Uterus (tissue), 2 donors: ENCODE measurements around the gene PXDC1.

Source experiments
- CTCF ChIP-seq, 4 experiments: fragments of 200-600 bp in 2 of 4; fragments of 450-650 bp in 2 of 4; sonication (generic) in 2 of 4; IDR thresholded peaks; one replicate each; pipeline ENCODE4 v1.5.1; 2016 to 2019; ENCODE audit warnings: antibody characterized with exemption in 4 of 4, mild to moderate bottlenecking in 2 of 4, moderate library complexity in 1 of 4
- POLR2A ChIP-seq, 2 donors: fragments of 450-650 bp; IDR thresholded peaks; one replicate each; pipeline ENCODE4 v1.6.1; 2016; ENCODE audit warnings: antibody characterized with exemption in 2 of 2, mild to moderate bottlenecking in 1 of 2, moderate library complexity in 1 of 2

- TF ChIP-seq POLR2A (IDR thresholded peaks at IDR 0.05) (no peak), CTCF (IDR thresholded peaks at IDR 0.05) (no peak)
Observed at GRCh38 chr6:3740551-3741476, 10.7 kb downstream of the PXDC1 start.
